Trophoblast cell (in vitro differentiated cells and primary cell): ENCODE data around the gene ANKRD36. TPM values are rescaled to one million over a fixed set of nuclear protein-coding genes. Genes with fewer than 3 reads are reported as not detected.
"Not testable (repeated sequence)": the region's sequence is repeated elsewhere in the genome, so short reads cannot be mapped to it uniquely, and the experiment has no call there.

Experiments used
- DNase-seq, 2 donors: peaks; one replicate each; pipeline ENCODE4 v3.0.0-alpha.2; 2016
- H2AFZ ChIP-seq: 2 replicates; pipeline ENCODE4 v1.6.1; 2013; ENCODE audit warnings: low read length, moderate library complexity, mild to moderate bottlenecking; ENCODE audit not compliant: insufficient read depth, poor library complexity
- H2AK5ac ChIP-seq: 2 replicates; pipeline ENCODE4 v1.6.1; 2013; ENCODE audit warnings: mild to moderate bottlenecking, low read length
- H2BK120ac ChIP-seq: 2 replicates; pipeline ENCODE4 v1.6.1; 2013; ENCODE audit warnings: low read length, mild to moderate bottlenecking, moderate library complexity; ENCODE audit not compliant: insufficient read depth, poor library complexity
- H2BK12ac ChIP-seq: 2 replicates; pipeline ENCODE4 v1.6.1; 2013; ENCODE audit warnings: mild to moderate bottlenecking, low read length, moderate library complexity
- H2BK5ac ChIP-seq: 2 replicates; pipeline ENCODE4 v1.6.1; 2013; ENCODE audit warnings: low read length, low read depth, moderate library complexity, mild to moderate bottlenecking; ENCODE audit not compliant: poor library complexity
- H3K14ac ChIP-seq: 2 replicates; pipeline ENCODE4 v1.6.1; 2013; ENCODE audit warnings: mild to moderate bottlenecking, low read length
- H3K18ac ChIP-seq: 2 replicates; pipeline ENCODE4 v1.6.1; 2013; ENCODE audit warnings: mild to moderate bottlenecking, low read length
- H3K23ac ChIP-seq: 2 replicates; pipeline ENCODE4 v1.6.1; 2013; ENCODE audit warnings: low read length
- H3K27ac ChIP-seq: 2 replicates; pipeline ENCODE4 v1.5.1; 2013; ENCODE audit warnings: low read depth, mild to moderate bottlenecking, inconsistent platforms, low read length, moderate library complexity
- H3K27me3 ChIP-seq: 2 replicates; pipeline ENCODE4 v1.6.1; 2013; ENCODE audit warnings: inconsistent platforms, mild to moderate bottlenecking, low read length, moderate library complexity; ENCODE audit not compliant: insufficient read depth
- H3K36me3 ChIP-seq, 2 experiments: 1 replicate in 1 of 2; 2 replicates in 1 of 2; pipeline ENCODE4 v1.6.1; 2013; ENCODE audit warnings: low read length in 2 of 2, mild to moderate bottlenecking in 2 of 2, moderate library complexity in 1 of 2; ENCODE audit not compliant: insufficient read depth in 2 of 2, control insufficient read depth in 1 of 2
- H3K4ac ChIP-seq: 2 replicates; pipeline ENCODE4 v1.6.1; 2013; ENCODE audit warnings: low read depth, mild to moderate bottlenecking, low read length, moderate library complexity
- H3K4me1 ChIP-seq, 2 experiments: 1 replicate in 1 of 2; 2 replicates in 1 of 2; pipeline ENCODE4 v1.6.1; 2013; ENCODE audit warnings: low read length in 2 of 2, mild to moderate bottlenecking in 2 of 2, moderate library complexity in 1 of 2; ENCODE audit not compliant: insufficient read depth in 2 of 2, control insufficient read depth in 1 of 2
- H3K4me2 ChIP-seq: 2 replicates; pipeline ENCODE4 v1.6.1; 2013; ENCODE audit warnings: inconsistent platforms, mild to moderate bottlenecking, low read length, moderate library complexity
- H3K4me3 ChIP-seq: 2 replicates; pipeline ENCODE4 v1.5.1; 2013; ENCODE audit warnings: mild to moderate bottlenecking, low read depth, low read length, inconsistent platforms
- H3K79me1 ChIP-seq: one replicate; pipeline ENCODE4 v1.6.1; 2013; ENCODE audit warnings: low read length
- H3K79me2 ChIP-seq: 2 replicates; pipeline ENCODE4 v1.6.1; 2013; ENCODE audit warnings: low read length, mild to moderate bottlenecking; ENCODE audit not compliant: control insufficient read depth, insufficient read depth, poor library complexity
- H3K9ac ChIP-seq: 2 replicates; pipeline ENCODE4 v1.6.1; 2013; ENCODE audit warnings: mild to moderate bottlenecking, low read length
- H3K9me3 ChIP-seq: 2 replicates; pipeline ENCODE4 v1.6.1; 2013; ENCODE audit warnings: low read depth, mild to moderate bottlenecking, control low read depth, inconsistent platforms, low read length; ENCODE audit not compliant: insufficient read depth
- H4K12ac ChIP-seq: 2 replicates; pipeline ENCODE4 v1.6.1; 2013; ENCODE audit warnings: low read depth, mild to moderate bottlenecking, low read length, moderate library complexity
- H4K8ac ChIP-seq: 2 replicates; pipeline ENCODE4 v1.6.1; 2013; ENCODE audit warnings: low read depth, mild to moderate bottlenecking, low read length, moderate library complexity
- H4K91ac ChIP-seq: one replicate; pipeline ENCODE4 v1.6.1; 2013; ENCODE audit warnings: low read depth, mild to moderate bottlenecking, low read length, moderate library complexity
- WGBS: extraction: QIAGEN DNeasy Blood & Tissue Kit; methylation state at CpG from one replicate; pipeline ENCODE4 v1.1.7; 2013; ENCODE audit warnings: missing lambda C conversion rate; ENCODE audit not compliant: insufficient read length, insufficient coverage; ENCODE audit errors: extremely low coverage; 5-methylcytosine and 5-hydroxymethylcytosine counted together
- polyA plus RNA-seq: library from polyadenylated mRNA; stranded (reverse); fragments of 200-250 nt; gene quantifications from 2 replicates; pipeline ENCODE4 v1.2.3, GENCODE V29; 2013

ANKRD36 gene
- 3.4 and 3.5 TPM in 2 replicates for polyA plus RNA-seq

GRCh38 chr2:97113050-97113881 lies at the start of gene ANKRD36:
Gene ANKRD36, plus strand, starts transcription at chr2:97113153. Its CDS starts 587 bp downstream, at chr2:97113740.
- H3K36me3 ChIP-seq, H3K27me3 ChIP-seq, H3K79me2 ChIP-seq, H3K4me1 ChIP-seq, H3K9me3 ChIP-seq, H3K79me1 ChIP-seq, H3K23ac ChIP-seq, H2AK5ac ChIP-seq: not testable (repeated sequence)
- Histone ChIP-seq H2AFZ (peak within 1 kb of the TSS; percentile 86), H3K4me3 (peak within 1 kb of the TSS; percentile 81), H4K8ac (peak within 1 kb of the TSS; percentile 98), H3K4me2 (peak within 1 kb of the TSS; percentile 100), H3K27ac (peak within 1 kb of the TSS; percentile 76), H4K91ac (peak within 1 kb of the TSS; percentile 94), H2BK12ac (peak within 1 kb of the TSS; percentile 23), H3K18ac (peak within 1 kb of the TSS; percentile 97), H4K12ac (peak within 1 kb of the TSS; percentile 96), H2BK5ac (peak within 1 kb of the TSS; percentile 80), H2BK120ac (peak within 1 kb of the TSS; percentile 75), H3K4ac (peak within 1 kb of the TSS; percentile 58), H3K9ac (peak within 1 kb of the TSS; percentile 93), H3K14ac (peak within 1 kb of the TSS; percentile 89)
- peak; percentile 33 to 61 for DNase-seq
- WGBS: no CpG with 5 or more reads among the region's 74 CpGs

GRCh38 chr2:97066030-97066429 lies 46.9 kb upstream of the ANKRD36 start:
- not testable (repeated sequence) for H3K79me1 ChIP-seq, H3K9ac ChIP-seq, H3K79me2 ChIP-seq, H2AK5ac ChIP-seq, H4K8ac ChIP-seq, H2BK5ac ChIP-seq, H3K14ac ChIP-seq, H4K12ac ChIP-seq, H3K36me3 ChIP-seq, H3K4me3 ChIP-seq, H3K9me3 ChIP-seq, H3K23ac ChIP-seq, H2BK120ac ChIP-seq, H3K4me2 ChIP-seq, H2BK12ac ChIP-seq, H4K91ac ChIP-seq, H3K4me1 ChIP-seq, DNase-seq, H2AFZ ChIP-seq, H3K27ac ChIP-seq, H3K27me3 ChIP-seq, H3K4ac ChIP-seq, H3K18ac ChIP-seq
- no CpG with 5 or more reads among the region's 5 CpGs for WGBS

- no peak overlapping the region for H3K9ac ChIP-seq
- WGBS: no CpG with 5 or more reads among the region's 5 CpGs
- no peak overlapping the region for H4K12ac ChIP-seq
- H3K4me2 ChIP-seq: no peak overlapping the region
- H3K23ac ChIP-seq: no peak overlapping the region
- H3K4me3 ChIP-seq: peak overlapping the region; percentile 39
- no peaks in the 10 kb centered on the region for H3K79me2 ChIP-seq
- no peak overlapping the region for H3K18ac ChIP-seq
- no peak overlapping the region for H2BK5ac ChIP-seq
- no peak overlapping the region for H3K27ac ChIP-seq
- H2AK5ac ChIP-seq: no peak overlapping the region
- H3K9me3 ChIP-seq: peaks cover 4% of the 10 kb centered on the region
- H3K27me3 ChIP-seq: no peaks in the 10 kb centered on the region
- no peaks in the 10 kb centered on the region for H3K79me1 ChIP-seq
- no peak overlapping the region for H4K8ac ChIP-seq
- H3K4ac ChIP-seq: no peak overlapping the region
- DNase-seq: no peak
- no peak overlapping the region for H2AFZ ChIP-seq
- no peak overlapping the region for H3K14ac ChIP-seq
- H2BK120ac ChIP-seq: no peak overlapping the region
- H3K4me1 ChIP-seq: no peaks in the 10 kb centered on the region
- H4K91ac ChIP-seq: no peak overlapping the region
- H3K36me3 ChIP-seq: no peaks in the 10 kb centered on the region
- no peak overlapping the region for H2BK12ac ChIP-seq
Observed at GRCh38 chr2:97067279-97068004, 45.5 kb upstream of the ANKRD36 start.

GRCh38 chr2:97068074-97068473 lies 44.9 kb upstream of the ANKRD36 start:
- H3K23ac ChIP-seq: no peak overlapping the region

More at GRCh38 chr2:97068074-97068473, 44.9 kb upstream of the ANKRD36 start:
- Histone ChIP-seq H4K8ac (no peak overlapping the region), H3K4me1 (no peaks in the 10 kb centered on the region), H3K36me3 (no peaks in the 10 kb centered on the region), H3K27me3 (no peaks in the 10 kb centered on the region), H3K4me3 (no peak overlapping the region), H3K4ac (no peak overlapping the region), H3K79me2 (no peaks in the 10 kb centered on the region), H2BK12ac (no peak overlapping the region), H2BK5ac (no peak overlapping the region), H3K27ac (no peak overlapping the region), H3K14ac (no peak overlapping the region), H2BK120ac (no peak overlapping the region), H4K91ac (no peak overlapping the region), H3K9ac (no peak overlapping the region), H4K12ac (no peak overlapping the region), H2AK5ac (no peak overlapping the region), H2AFZ (no peak overlapping the region), H3K9me3 (peaks cover 4% of the 10 kb centered on the region), H3K4me2 (no peak overlapping the region), H3K18ac (no peak overlapping the region), H3K79me1 (no peaks in the 10 kb centered on the region)
- no peak for DNase-seq
- WGBS: no CpG with 5 or more reads among the region's 1 CpG
